HS-27A (cell line): ENCODE measurements around the gene C14orf93.

Experiments
- DNase-seq: peaks from one replicate; pipeline ENCODE4 v3.0.0-alpha.2; 2012; ENCODE audit warnings: low read depth, missing footprints

Gene C14orf93

GRCh38 chr14:23045419-23046357 is 35.7 kb upstream of the C14orf93 start:
- DNase-seq: no peak

- DNase-seq: no peak
Measured at GRCh38 chr14:23044840-23045239, 34.9 kb upstream of the C14orf93 start.

GRCh38 chr14:23043754-23044153 is 33.8 kb upstream of the C14orf93 start:
- no peak for DNase-seq

GRCh38 chr14:23043145-23043544 is 33.2 kb upstream of the C14orf93 start:
- no peak for DNase-seq

- DNase-seq: no peak
Measured at GRCh38 chr14:23042162-23042965, 32.4 kb upstream of the C14orf93 start, which contains the start of gene PSMB11. TSS of gene PSMB11 (plus strand) at chr14:23042212. CDS start at chr14:23042226, 14 bp downstream.

GRCh38 chr14:23041729-23042128 is 31.8 kb upstream of the C14orf93 start:
- DNase-seq: no peak

GRCh38 chr14:23040100-23040499 is 30.2 kb upstream of the C14orf93 start:
- DNase-seq: no peak

GRCh38 chr14:23035303-23036144 is 25.6 kb upstream of the C14orf93 start:
- DNase-seq: no peak

- peak; percentile 96 for DNase-seq
Measured at GRCh38 chr14:23034498-23035302, 24.8 kb upstream of the C14orf93 start, which contains the start of gene PSMB5. TSS of gene PSMB5 (minus strand) at chr14:23034900. CDS start at chr14:23034881, 19 bp downstream.

- DNase-seq: no peak
Measured at GRCh38 chr14:23033801-23034497, 24.0 kb upstream of the C14orf93 start.

- no peak for DNase-seq
Measured at GRCh38 chr14:23033251-23033727, 23.3 kb upstream of the C14orf93 start.

GRCh38 chr14:23030936-23031335 is 21.0 kb upstream of the C14orf93 start:
- no peak for DNase-seq

- DNase-seq: no peak
Measured at GRCh38 chr14:23028799-23029198, 18.9 kb upstream of the C14orf93 start.

- DNase-seq: no peak
Measured at GRCh38 chr14:23025151-23025814, 15.3 kb upstream of the C14orf93 start.

- DNase-seq: no peak
Measured at GRCh38 chr14:23024612-23025075, 14.7 kb upstream of the C14orf93 start.

- no peak for DNase-seq
Measured at GRCh38 chr14:23023795-23024152, 13.8 kb upstream of the C14orf93 start.

- DNase-seq: no peak
Measured at GRCh38 chr14:23023022-23023794, 13.3 kb upstream of the C14orf93 start.

GRCh38 chr14:23021889-23022442 is 12.0 kb upstream of the C14orf93 start:
- DNase-seq: no peak
